Nephron (organoid): Measurements from ENCODE around the gene PDE4D.

Source experiments
- H3K27ac Mint-ChIP-seq, 3 experiments: 2 replicates each; pipeline ENCODE4 v1.8.0; 2020; ENCODE audit warnings: mixed read lengths in 3 of 3, mild to moderate bottlenecking in 2 of 3, moderate library complexity in 1 of 3
- H3K27me3 Mint-ChIP-seq: 2 replicates; pipeline ENCODE4 v1.8.0; 2021; ENCODE audit warnings: low read depth, mild to moderate bottlenecking, moderate library complexity, mixed read lengths
- H3K36me3 Mint-ChIP-seq: 2 replicates; pipeline ENCODE4 v1.8.0; 2020; ENCODE audit warnings: low read depth, mixed read lengths
- H3K4me1 Mint-ChIP-seq: 2 replicates; pipeline ENCODE4 v1.8.0; 2020; ENCODE audit warnings: mixed read lengths
- H3K4me3 Mint-ChIP-seq, 3 experiments: 2 replicates each; pipeline ENCODE4 v1.8.0; 2020; ENCODE audit warnings: mild to moderate bottlenecking in 3 of 3, mixed read lengths in 3 of 3, moderate library complexity in 2 of 3
- H3K9me3 Mint-ChIP-seq: 2 replicates; pipeline ENCODE4 v1.8.0; 2020; ENCODE audit warnings: mixed read lengths
- TF ChIP-seq, protein P1 (sequence below), 3 experiments: fragments of 200-600 bp; sonication (generic); IDR thresholded peaks; one replicate each; pipeline ENCODE4 v1.5.0; 2021; ENCODE audit warnings: antibody characterized with exemption in 3 of 3; ENCODE audit not compliant: unreplicated experiment in 3 of 3

The PDE4D gene

DNA sequence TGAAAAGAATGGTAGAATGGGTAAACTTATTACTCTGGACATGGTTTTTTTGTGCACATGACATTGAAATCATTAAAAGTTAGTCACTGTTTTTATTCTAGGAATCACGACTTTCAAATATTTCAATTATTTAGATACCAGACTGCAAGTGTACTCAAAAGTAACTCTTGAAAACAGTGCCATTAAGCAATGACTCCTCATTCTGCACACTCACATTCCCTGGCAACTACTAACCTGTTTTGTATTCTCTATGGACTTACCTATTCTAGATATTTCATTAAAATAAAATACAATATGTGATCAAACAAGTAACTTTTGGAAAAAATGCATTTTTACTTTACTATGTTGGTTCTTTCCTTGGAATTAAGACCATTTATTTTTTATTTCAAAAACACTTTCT, 607.0 kb downstream of the PDE4D start:
- Mint-ChIP-seq H3K4me3 (no peak overlapping the region), H3K9me3 (peaks cover 5% of the 10 kb centered on the region), H3K27ac (no peak overlapping the region), H3K27me3 (no peaks in the 10 kb centered on the region), H3K4me1 (peaks cover 23% of the 10 kb centered on the region), H3K36me3 (no peaks in the 10 kb centered on the region)
- TF ChIP-seq, protein P1, sequence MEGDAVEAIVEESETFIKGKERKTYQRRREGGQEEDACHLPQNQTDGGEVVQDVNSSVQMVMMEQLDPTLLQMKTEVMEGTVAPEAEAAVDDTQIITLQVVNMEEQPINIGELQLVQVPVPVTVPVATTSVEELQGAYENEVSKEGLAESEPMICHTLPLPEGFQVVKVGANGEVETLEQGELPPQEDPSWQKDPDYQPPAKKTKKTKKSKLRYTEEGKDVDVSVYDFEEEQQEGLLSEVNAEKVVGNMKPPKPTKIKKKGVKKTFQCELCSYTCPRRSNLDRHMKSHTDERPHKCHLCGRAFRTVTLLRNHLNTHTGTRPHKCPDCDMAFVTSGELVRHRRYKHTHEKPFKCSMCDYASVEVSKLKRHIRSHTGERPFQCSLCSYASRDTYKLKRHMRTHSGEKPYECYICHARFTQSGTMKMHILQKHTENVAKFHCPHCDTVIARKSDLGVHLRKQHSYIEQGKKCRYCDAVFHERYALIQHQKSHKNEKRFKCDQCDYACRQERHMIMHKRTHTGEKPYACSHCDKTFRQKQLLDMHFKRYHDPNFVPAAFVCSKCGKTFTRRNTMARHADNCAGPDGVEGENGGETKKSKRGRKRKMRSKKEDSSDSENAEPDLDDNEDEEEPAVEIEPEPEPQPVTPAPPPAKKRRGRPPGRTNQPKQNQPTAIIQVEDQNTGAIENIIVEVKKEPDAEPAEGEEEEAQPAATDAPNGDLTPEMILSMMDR (IDR thresholded peaks at IDR 0.05; ENCODE audit: unreplicated experiment in 3 of 3), result no peak

DNA sequence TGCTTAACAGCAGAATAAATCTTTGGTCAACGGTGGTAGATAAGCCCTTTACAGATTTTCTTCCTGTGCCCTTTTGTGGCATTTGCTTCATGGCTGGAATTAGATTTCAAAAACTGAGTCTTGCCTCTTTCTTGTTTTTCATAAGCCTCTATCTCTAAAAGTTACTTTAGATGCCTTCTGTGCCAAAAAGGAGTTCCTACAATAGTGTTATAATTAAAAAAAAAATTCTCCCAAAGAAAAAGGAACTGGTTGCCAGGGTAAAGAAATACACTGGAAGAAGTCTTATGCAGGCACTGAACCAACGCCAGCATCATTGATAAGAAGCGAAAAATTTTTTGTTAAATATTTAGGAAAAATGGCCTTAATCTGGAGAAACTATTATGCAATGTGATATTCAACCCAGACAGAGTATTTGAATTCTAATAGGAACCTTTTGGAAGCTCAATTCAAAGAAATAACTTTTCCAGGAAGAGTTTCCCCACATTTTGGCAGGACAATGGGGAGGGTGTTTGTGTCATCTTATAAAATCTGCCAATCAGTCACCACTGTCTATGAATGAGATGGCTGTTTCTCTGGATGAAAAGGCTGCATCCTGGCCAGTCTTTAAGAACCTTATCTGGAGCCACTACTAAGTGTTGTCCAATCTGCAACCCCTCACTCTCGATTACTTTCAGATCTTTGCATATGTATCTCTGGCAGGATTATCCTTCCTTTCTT, 608.1 kb downstream of the PDE4D start:
- Mint-ChIP-seq H3K4me3 (no peak overlapping the region), H3K36me3 (no peaks in the 10 kb centered on the region), H3K4me1 (peaks cover 14% of the 10 kb centered on the region), H3K27ac (no peak overlapping the region), H3K27me3 (no peaks in the 10 kb centered on the region), H3K9me3 (peaks cover 5% of the 10 kb centered on the region)
- TF ChIP-seq, protein P1 (IDR thresholded peaks at IDR 0.05; ENCODE audit: unreplicated experiment in 3 of 3), result no peak

DNA sequence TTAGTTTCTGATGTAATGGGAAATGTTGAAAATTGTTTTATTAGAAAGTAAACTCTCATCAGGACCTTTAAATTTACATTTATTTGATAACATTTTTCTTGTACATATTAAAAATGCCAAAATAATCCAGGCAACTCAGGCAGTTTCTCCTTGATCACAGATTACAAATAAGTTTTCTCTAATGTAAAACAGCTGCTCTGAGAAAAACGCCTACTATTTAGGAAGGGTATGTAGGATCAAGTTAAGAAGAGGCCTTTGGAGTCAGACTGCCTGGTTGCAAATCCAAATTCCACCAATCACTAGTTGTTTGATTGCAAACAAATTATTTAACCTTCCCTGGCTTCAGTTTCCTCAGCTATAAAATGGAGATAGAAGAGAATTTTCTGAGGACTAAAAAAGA, 610.8 kb downstream of the PDE4D start:
- H3K4me3 Mint-ChIP-seq, result no peak overlapping the region
- peaks cover 18% of the 10 kb centered on the region for H3K4me1 Mint-ChIP-seq
- H3K36me3 Mint-ChIP-seq, result no peaks in the 10 kb centered on the region
- H3K27ac Mint-ChIP-seq, result peak overlapping the region in 2 of 3 experiments; percentile 11 to 36
- H3K27me3 Mint-ChIP-seq, result no peaks in the 10 kb centered on the region
- peaks cover 5% of the 10 kb centered on the region for H3K9me3 Mint-ChIP-seq
- TF ChIP-seq, protein P1 (IDR thresholded peaks at IDR 0.05; ENCODE audit: unreplicated experiment in 3 of 3), result no peak

DNA sequence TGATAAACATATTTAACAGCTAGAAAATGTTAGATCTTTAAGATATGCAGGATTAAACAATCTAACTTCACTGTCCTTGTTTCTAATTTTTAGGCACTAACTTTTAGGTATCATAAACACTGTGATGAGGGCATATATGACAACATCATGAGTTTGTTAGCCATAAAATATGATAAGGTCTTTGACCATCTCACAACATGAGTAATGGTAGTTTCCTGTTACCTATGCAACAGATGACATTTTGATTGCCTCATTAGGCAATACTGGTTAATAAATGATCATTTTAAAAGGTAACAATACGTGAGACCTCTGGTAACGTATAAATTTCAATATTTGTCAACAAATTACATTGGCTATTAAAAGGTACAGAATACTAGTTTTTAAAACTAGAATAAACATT, 613.5 kb downstream of the PDE4D start:
- TF ChIP-seq, protein P1 (IDR thresholded peaks at IDR 0.05; ENCODE audit: unreplicated experiment in 3 of 3), result no peak
- Mint-ChIP-seq H3K27ac (no peak overlapping the region), H3K36me3 (no peaks in the 10 kb centered on the region), H3K9me3 (peaks cover 3% of the 10 kb centered on the region), H3K4me1 (peaks cover 39% of the 10 kb centered on the region), H3K27me3 (no peaks in the 10 kb centered on the region), H3K4me3 (no peak overlapping the region)

DNA sequence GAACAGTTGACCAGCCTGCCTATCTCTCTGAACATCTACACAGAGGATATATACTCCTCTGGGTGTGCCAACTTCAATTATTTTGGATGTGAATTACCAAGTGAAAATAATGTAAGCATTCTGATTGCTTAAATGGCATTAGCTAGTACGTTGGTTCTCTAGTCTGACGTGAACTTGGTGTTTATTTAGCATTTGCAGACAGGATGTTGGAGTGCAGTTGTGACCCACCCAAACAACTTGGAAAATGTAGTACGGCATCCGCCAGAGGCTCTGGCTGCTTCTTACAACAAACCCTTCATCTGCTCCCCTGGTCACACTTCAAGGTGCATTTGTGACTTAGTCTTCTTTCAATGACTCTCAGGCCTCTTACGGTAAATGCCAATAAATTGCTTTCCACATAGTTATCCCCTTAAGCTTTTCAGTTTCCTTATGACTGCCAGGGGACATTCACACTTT, 616.6 kb downstream of the PDE4D start:
- Mint-ChIP-seq H3K4me3 (peak overlapping the region in 2 of 3 experiments; percentile 51 to 60), H3K4me1 (peaks cover 29% of the 10 kb centered on the region), H3K27me3 (no peaks in the 10 kb centered on the region), H3K36me3 (no peaks in the 10 kb centered on the region), H3K27ac (peak overlapping the region; percentile 51 to 96 (median 95)), H3K9me3 (no peaks in the 10 kb centered on the region)
- TF ChIP-seq, protein P1 (IDR thresholded peaks at IDR 0.05; ENCODE audit: unreplicated experiment in 3 of 3), result no peak

DNA sequence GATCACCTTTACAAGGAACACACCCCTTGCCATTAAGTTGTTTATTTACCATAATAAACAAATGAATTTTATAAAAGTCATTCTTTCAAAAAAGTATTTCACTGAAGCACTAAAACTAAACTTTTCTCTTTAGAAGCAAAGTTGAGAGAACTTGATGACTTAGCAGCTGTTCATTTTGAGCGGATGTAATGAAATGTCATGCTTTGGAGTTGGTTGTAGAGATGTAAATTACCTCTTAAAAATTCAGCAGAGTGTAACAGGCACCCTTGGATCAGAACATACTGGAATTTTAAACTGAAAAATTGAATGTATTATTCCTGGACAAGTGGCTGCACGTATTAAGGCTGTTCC, 617.2 kb downstream of the PDE4D start:
- Mint-ChIP-seq H3K27me3 (no peaks in the 10 kb centered on the region), H3K4me3 (peak overlapping the region in 2 of 3 experiments; percentile 93 to 96), H3K4me1 (peaks cover 29% of the 10 kb centered on the region), H3K9me3 (no peaks in the 10 kb centered on the region), H3K36me3 (no peaks in the 10 kb centered on the region), H3K27ac (peak overlapping the region; percentile 95 to 96 (median 95))
- TF ChIP-seq, protein P1 (IDR thresholded peaks at IDR 0.05; ENCODE audit: unreplicated experiment in 3 of 3), result no peak
